Eye (tissue), 1 donor: ENCODE results near the gene SAMD8.

Experiments
- DNase-seq: peaks from one replicate; pipeline ENCODE4 v3.0.0-alpha.2; 2015

SAMD8 gene

GRCh38 chr10:75229971-75230370 lies 118.5 kb downstream of the SAMD8 start:
- no peak for DNase-seq

GRCh38 chr10:75230600-75231038 lies 119.2 kb downstream of the SAMD8 start:
- peak; percentile 94 for DNase-seq
